NCI-H2227 (cell line): ENCODE data around the gene CEACAM19.
"Not testable (repeated sequence)": the region's sequence is repeated elsewhere in the genome, so short reads cannot be mapped to it uniquely, and the experiment has no call there.

ENCODE experiments used
- DNase-seq: peaks from one replicate; lab custom pipeline; 2025; ENCODE audit not compliant: unreplicated experiment; lab: John Stamatoyannopoulos, UW

Gene CEACAM19

GRCh38 chr19:44671400-44671799 lies at the start of gene CEACAM19:
CEACAM19 (plus strand) TSS chr19:44671482; CDS start chr19:44671932, 450 bp downstream.
- DNase-seq, result no peak

- DNase-seq, result no peak
Observed at GRCh38 chr19:44623080-44623479, 48.2 kb upstream of the CEACAM19 start.

- no peak for DNase-seq
Observed at GRCh38 chr19:44623626-44624025, 47.7 kb upstream of the CEACAM19 start.

- DNase-seq, result no peak
Observed at GRCh38 chr19:44624840-44625354, 46.4 kb upstream of the CEACAM19 start.

- DNase-seq, result not testable (repeated sequence)
Observed at GRCh38 chr19:44625637-44626036, 45.6 kb upstream of the CEACAM19 start.

- no peak for DNase-seq
Observed at GRCh38 chr19:44626048-44626624, 45.1 kb upstream of the CEACAM19 start.

- DNase-seq, result no peak
Observed at GRCh38 chr19:44627631-44628030, 43.7 kb upstream of the CEACAM19 start.

GRCh38 chr19:44628793-44629192 lies 42.5 kb upstream of the CEACAM19 start:
- no peak for DNase-seq

- DNase-seq, result not testable (repeated sequence)
Observed at GRCh38 chr19:44631611-44632010, 39.7 kb upstream of the CEACAM19 start.

- not testable (repeated sequence) for DNase-seq
Observed at GRCh38 chr19:44634058-44634457, 37.2 kb upstream of the CEACAM19 start.

GRCh38 chr19:44634785-44635184 lies 36.5 kb upstream of the CEACAM19 start:
- DNase-seq, result no peak

- no peak for DNase-seq
Observed at GRCh38 chr19:44635581-44636438, 35.5 kb upstream of the CEACAM19 start.

GRCh38 chr19:44636439-44637389 lies 34.6 kb upstream of the CEACAM19 start:
- DNase-seq, result no peak

- no peak for DNase-seq
Observed at GRCh38 chr19:44637390-44637764, 33.9 kb upstream of the CEACAM19 start.

GRCh38 chr19:44640518-44640917 lies 30.8 kb upstream of the CEACAM19 start:
- DNase-seq, result no peak

GRCh38 chr19:44641501-44642265 lies 29.6 kb upstream of the CEACAM19 start:
- no peak for DNase-seq

GRCh38 chr19:44642377-44642776 lies 28.9 kb upstream of the CEACAM19 start:
- DNase-seq, result no peak

GRCh38 chr19:44643605-44644401 lies 27.5 kb upstream of the CEACAM19 start, which contains the start of gene PVR:
PVR (plus strand) TSS chr19:44643910; CDS start chr19:44644097, 187 bp downstream.
- DNase-seq, result peak; percentile 74

GRCh38 chr19:44644402-44645016 lies 26.8 kb upstream of the CEACAM19 start:
- DNase-seq, result peak; percentile 24
